ENCODE data around the gene DHX38. TPM values are rescaled to one million over a fixed set of nuclear protein-coding genes. Genes with fewer than 3 reads are reported as not detected.
A peak's percentile ranks its signal among the peaks of the same experiment; 100 is the strongest.

DHX38 gene
- total and polyA plus RNA-seq, 7 experiments from 2014 or later, result 21.6 to 113 (median 90.4) TPM

DNA sequence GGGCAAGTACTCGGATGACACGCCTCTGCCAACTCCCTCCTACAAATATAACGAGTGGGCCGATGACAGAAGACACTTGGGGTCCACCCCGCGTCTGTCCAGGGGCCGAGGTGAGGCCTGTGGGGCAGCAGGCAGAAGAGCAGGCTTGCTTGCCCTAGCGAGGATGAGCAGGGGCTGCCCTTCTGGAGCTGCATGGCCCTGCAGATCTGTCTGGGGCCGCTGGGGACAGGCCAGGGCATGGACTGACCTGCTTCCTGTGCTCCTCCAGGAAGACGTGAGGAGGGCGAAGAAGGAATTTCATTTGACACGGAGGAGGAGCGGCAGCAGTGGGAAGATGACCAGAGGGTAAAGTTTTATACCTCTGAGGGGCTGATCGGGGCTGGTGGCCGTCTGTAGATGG is 5.3 kb downstream of the DHX38 start:
- POLR2A ChIA-PET, result no interaction called here
- ATAC-seq (no peak), DNase-seq (no peak)
- Mint-ChIP-seq H3K4me3 (no peak overlapping the region), H3K27ac (peak overlapping the region in 1 of 9 donors; percentile 51), H3K4me1 (peaks cover 16 to 37% (median 30%) of the 10 kb centered on the region in 7 donors), H3K36me3 (peaks cover 29 to 61% (median 38%) of the 10 kb centered on the region in 5 donors), H3K9me3 (no peaks in the 10 kb centered on the region), H3K27me3 (no peaks in the 10 kb centered on the region)
- peaks cover 9 to 13% of the 10 kb centered on the region in 2 donors for H3K4me1 ChIP-seq (ENCODE audit: control insufficient read depth in 2 of 2, insufficient read depth in 2 of 2, low read length in 2 of 2)
- no peak overlapping the region for H3K27ac ChIP-seq (ENCODE audit: low read depth, low read length)
- peaks cover 44 to 81% (median 51%) of the 10 kb centered on the region in 3 experiments for H3K36me3 ChIP-seq (ENCODE audit: control insufficient read depth in 2 of 3, insufficient read depth in 3 of 3, low read length in 3 of 3)
- no peak overlapping the region for H3K4me3 ChIP-seq (ENCODE audit: low read length)
- no peaks in the 10 kb centered on the region for H3K9me3 ChIP-seq (ENCODE audit: control insufficient read depth in 2 of 3, low read length in 3 of 3)
- no peaks in the 10 kb centered on the region for H3K27me3 ChIP-seq (ENCODE audit: control insufficient read depth in 2 of 2, insufficient read depth in 2 of 2, low read length in 2 of 2)
- intact Hi-C loops (cut with micrococcal nuclease), result loop anchor here (1.0 to 10.0 kb wide), 3 partner anchors 33 to 1844 kb away; partner anchors contain the start of genes EXOSC6 (in 1 of the 2) and IST1 (in 1 of the 2)
- CTCF ChIA-PET, result no interaction called here

GRCh38 chr16:72099377-72099818 is 5.8 kb downstream of the DHX38 start:
- peaks cover 29 to 65% (median 38%) of the 10 kb centered on the region in 5 donors for H3K36me3 Mint-ChIP-seq
- H3K4me1 ChIP-seq (ENCODE audit: control insufficient read depth in 2 of 2, insufficient read depth in 2 of 2, low read length in 2 of 2), result peaks cover 6 to 10% of the 10 kb centered on the region in 2 donors
- ChIA-PET CTCF (interaction anchor here (0.6 kb wide), 1 partner anchor 94 kb away, joined by 4 read pairs; no protein-coding TSS in a partner anchor), POLR2A (no interaction called here)
- H3K27me3 Mint-ChIP-seq, result no peaks in the 10 kb centered on the region
- peak; percentile 90 for ATAC-seq
- peaks cover 15 to 34% (median 27%) of the 10 kb centered on the region in 7 donors for H3K4me1 Mint-ChIP-seq
- H3K4me3 Mint-ChIP-seq, result no peak overlapping the region
- peaks cover 45 to 84% (median 51%) of the 10 kb centered on the region in 3 experiments for H3K36me3 ChIP-seq (ENCODE audit: control insufficient read depth in 2 of 3, insufficient read depth in 3 of 3, low read length in 3 of 3)
- intact Hi-C loops (cut with micrococcal nuclease), result loop anchor here (1.0 to 10.0 kb wide), 3 partner anchors 33 to 1845 kb away; partner anchors contain the start of genes EXOSC6 (in 1 of the 2) and IST1 (in 1 of the 2)
- no peak overlapping the region for H3K27ac ChIP-seq (ENCODE audit: low read depth, low read length)
- peak overlapping the region in 1 of 9 donors; percentile 51 for H3K27ac Mint-ChIP-seq
- no peaks in the 10 kb centered on the region for H3K9me3 Mint-ChIP-seq
- H3K4me3 ChIP-seq (ENCODE audit: low read length), result no peak overlapping the region
- H3K9me3 ChIP-seq (ENCODE audit: control insufficient read depth in 2 of 3, low read length in 3 of 3), result no peaks in the 10 kb centered on the region
- H3K27me3 ChIP-seq (ENCODE audit: control insufficient read depth in 2 of 2, insufficient read depth in 2 of 2, low read length in 2 of 2), result no peaks in the 10 kb centered on the region
- peak in 6 of 9 donors; percentile 11 to 54 (median 31) for DNase-seq

- CTCF ChIA-PET, result no interaction called here
- Histone ChIP-seq H3K9me3 (ENCODE audit: control insufficient read depth in 2 of 3, low read length in 3 of 3) (no peaks in the 10 kb centered on the region), H3K27ac (ENCODE audit: low read depth, low read length) (no peak overlapping the region), H3K36me3 (ENCODE audit: control insufficient read depth in 2 of 3, insufficient read depth in 3 of 3, low read length in 3 of 3) (peaks cover 58 to 99% (median 64%) of the 10 kb centered on the region in 3 experiments), H3K4me1 (ENCODE audit: control insufficient read depth in 2 of 2, insufficient read depth in 2 of 2, low read length in 2 of 2) (no peaks in the 10 kb centered on the region), H3K27me3 (ENCODE audit: control insufficient read depth in 2 of 2, insufficient read depth in 2 of 2, low read length in 2 of 2) (no peaks in the 10 kb centered on the region), H3K4me3 (ENCODE audit: low read length) (no peak overlapping the region)
- Mint-ChIP-seq H3K9me3 (no peaks in the 10 kb centered on the region), H3K27me3 (no peaks in the 10 kb centered on the region), H3K36me3 (peaks cover 22 to 79% (median 45%) of the 10 kb centered on the region in 5 donors), H3K4me3 (no peak overlapping the region), H3K27ac (no peak overlapping the region), H3K4me1 (peaks cover 0 to 16% (median 9%) of the 10 kb centered on the region in 7 donors)
- DNase-seq (no peak), ATAC-seq (no peak)
- intact Hi-C loops (cut with micrococcal nuclease), result no loop called here
- POLR2A ChIA-PET, result no interaction called here
Observed at GRCh38 chr16:72101195-72101594, 7.5 kb downstream of the DHX38 start.

DNA sequence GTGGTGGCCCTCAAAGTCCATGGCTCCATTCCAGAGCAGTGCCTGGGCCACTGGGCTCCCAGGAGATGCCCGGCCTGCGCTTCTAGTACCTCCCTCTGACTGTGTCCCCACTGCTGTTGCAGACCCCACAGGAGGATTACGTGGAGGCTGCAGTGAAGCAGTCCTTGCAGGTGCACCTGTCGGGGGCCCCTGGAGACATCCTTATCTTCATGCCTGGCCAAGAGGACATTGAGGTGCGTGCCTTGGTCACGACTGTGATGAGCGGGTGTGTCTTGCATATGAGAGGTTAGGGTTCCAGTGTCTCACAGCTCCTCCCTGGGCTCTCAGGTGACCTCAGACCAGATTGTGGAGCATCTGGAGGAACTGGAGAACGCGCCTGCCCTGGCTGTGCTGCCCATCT is 11.3 kb downstream of the DHX38 start:
- Histone ChIP-seq H3K36me3 (ENCODE audit: control insufficient read depth in 2 of 3, insufficient read depth in 3 of 3, low read length in 3 of 3) (peaks cover 54 to 100% (median 65%) of the 10 kb centered on the region in 3 experiments), H3K27ac (ENCODE audit: low read depth, low read length) (no peak overlapping the region), H3K9me3 (ENCODE audit: control insufficient read depth in 2 of 3, low read length in 3 of 3) (no peaks in the 10 kb centered on the region), H3K27me3 (ENCODE audit: control insufficient read depth in 2 of 2, insufficient read depth in 2 of 2, low read length in 2 of 2) (no peaks in the 10 kb centered on the region), H3K4me1 (ENCODE audit: control insufficient read depth in 2 of 2, insufficient read depth in 2 of 2, low read length in 2 of 2) (no peaks in the 10 kb centered on the region), H3K4me3 (ENCODE audit: low read length) (no peak overlapping the region)
- intact Hi-C loops (cut with micrococcal nuclease), result no loop called here
- H3K27ac Mint-ChIP-seq, result no peak overlapping the region
- peaks cover 9 to 88% (median 41%) of the 10 kb centered on the region in 5 donors for H3K36me3 Mint-ChIP-seq
- H3K9me3 Mint-ChIP-seq, result no peaks in the 10 kb centered on the region
- H3K4me1 Mint-ChIP-seq, result peaks cover 0 to 5% (median 0%) of the 10 kb centered on the region in 7 donors
- ATAC-seq (no peak), DNase-seq (no peak)
- POLR2A ChIA-PET, result no interaction called here
- CTCF ChIA-PET, result no interaction called here
- H3K4me3 Mint-ChIP-seq, result no peak overlapping the region
- no peaks in the 10 kb centered on the region for H3K27me3 Mint-ChIP-seq

GRCh38 chr16:72105978-72106377 is 12.3 kb downstream of the DHX38 start:
- H3K4me3 Mint-ChIP-seq, result no peak overlapping the region
- intact Hi-C loops (cut with micrococcal nuclease), result no loop called here
- CTCF ChIA-PET, result no interaction called here
- H3K36me3 Mint-ChIP-seq, result peaks cover 18 to 90% (median 49%) of the 10 kb centered on the region in 5 donors
- Histone ChIP-seq H3K27me3 (ENCODE audit: control insufficient read depth in 2 of 2, insufficient read depth in 2 of 2, low read length in 2 of 2) (no peaks in the 10 kb centered on the region), H3K27ac (ENCODE audit: low read depth, low read length) (no peak overlapping the region), H3K9me3 (ENCODE audit: control insufficient read depth in 2 of 3, low read length in 3 of 3) (no peaks in the 10 kb centered on the region), H3K4me1 (ENCODE audit: control insufficient read depth in 2 of 2, insufficient read depth in 2 of 2, low read length in 2 of 2) (no peaks in the 10 kb centered on the region), H3K4me3 (ENCODE audit: low read length) (no peak overlapping the region), H3K36me3 (ENCODE audit: control insufficient read depth in 2 of 3, insufficient read depth in 3 of 3, low read length in 3 of 3) (peaks cover 58 to 100% (median 63%) of the 10 kb centered on the region in 3 experiments)
- H3K27ac Mint-ChIP-seq, result no peak overlapping the region
- no peaks in the 10 kb centered on the region for H3K27me3 Mint-ChIP-seq
- no peak for ATAC-seq
- H3K9me3 Mint-ChIP-seq, result no peaks in the 10 kb centered on the region
- H3K4me1 Mint-ChIP-seq, result peaks cover 0 to 5% (median 0%) of the 10 kb centered on the region in 7 donors
- POLR2A ChIA-PET, result no interaction called here
- DNase-seq, result no peak

- no peak overlapping the region for H3K27ac ChIP-seq (ENCODE audit: low read depth, low read length)
- H3K36me3 ChIP-seq (ENCODE audit: control insufficient read depth in 2 of 3, insufficient read depth in 3 of 3, low read length in 3 of 3), result peaks cover 51 to 100% (median 59%) of the 10 kb centered on the region in 3 experiments
- ATAC-seq (no peak), DNase-seq (no peak)
- H3K9me3 ChIP-seq (ENCODE audit: control insufficient read depth in 2 of 3, low read length in 3 of 3), result no peaks in the 10 kb centered on the region
- ChIA-PET POLR2A (no interaction called here), CTCF (no interaction called here)
- Mint-ChIP-seq H3K9me3 (no peaks in the 10 kb centered on the region), H3K27me3 (no peaks in the 10 kb centered on the region), H3K4me1 (peaks cover 0 to 5% (median 0%) of the 10 kb centered on the region in 7 donors), H3K36me3 (peaks cover 16 to 94% (median 48%) of the 10 kb centered on the region in 5 donors), H3K27ac (no peak overlapping the region), H3K4me3 (no peak overlapping the region)
- no peaks in the 10 kb centered on the region for H3K27me3 ChIP-seq (ENCODE audit: control insufficient read depth in 2 of 2, insufficient read depth in 2 of 2, low read length in 2 of 2)
- no peaks in the 10 kb centered on the region for H3K4me1 ChIP-seq (ENCODE audit: control insufficient read depth in 2 of 2, insufficient read depth in 2 of 2, low read length in 2 of 2)
- intact Hi-C loops (cut with micrococcal nuclease), result no loop called here
- no peak overlapping the region for H3K4me3 ChIP-seq (ENCODE audit: low read length)
Observed at GRCh38 chr16:72107371-72107770, 13.7 kb downstream of the DHX38 start.

All from naive thymus-derived CD4-positive, alpha-beta T cell (primary cell).